ENCODE data around the gene ERFE. TPM values are rescaled to one million over a fixed set of nuclear protein-coding genes. Genes with fewer than 3 reads are reported as not detected.

Gene ERFE
- total and polyA plus RNA-seq, 9 of the 15 experiments (the other 6 are each of a cell fraction or from before 2014, with no cell fraction given), result 0.55 to 8.2 (median 3.7) TPM

GRCh38 chr2:238158509-238159070, at the start of gene ERFE (continued):
- no peak for TF ChIP-seq KLF10 (CRISPR knock-in tag; IDR thresholded peaks at IDR 0.05)
- TF ChIP-seq CXXC5 (CRISPR knock-in tag; IDR thresholded peaks at IDR 0.05), result peak; percentile 66
- TF ChIP-seq HDAC6 (IDR thresholded peaks at IDR 0.05; ENCODE audit: low read depth, low read length), result no peak
- TF ChIP-seq, protein P1, sequence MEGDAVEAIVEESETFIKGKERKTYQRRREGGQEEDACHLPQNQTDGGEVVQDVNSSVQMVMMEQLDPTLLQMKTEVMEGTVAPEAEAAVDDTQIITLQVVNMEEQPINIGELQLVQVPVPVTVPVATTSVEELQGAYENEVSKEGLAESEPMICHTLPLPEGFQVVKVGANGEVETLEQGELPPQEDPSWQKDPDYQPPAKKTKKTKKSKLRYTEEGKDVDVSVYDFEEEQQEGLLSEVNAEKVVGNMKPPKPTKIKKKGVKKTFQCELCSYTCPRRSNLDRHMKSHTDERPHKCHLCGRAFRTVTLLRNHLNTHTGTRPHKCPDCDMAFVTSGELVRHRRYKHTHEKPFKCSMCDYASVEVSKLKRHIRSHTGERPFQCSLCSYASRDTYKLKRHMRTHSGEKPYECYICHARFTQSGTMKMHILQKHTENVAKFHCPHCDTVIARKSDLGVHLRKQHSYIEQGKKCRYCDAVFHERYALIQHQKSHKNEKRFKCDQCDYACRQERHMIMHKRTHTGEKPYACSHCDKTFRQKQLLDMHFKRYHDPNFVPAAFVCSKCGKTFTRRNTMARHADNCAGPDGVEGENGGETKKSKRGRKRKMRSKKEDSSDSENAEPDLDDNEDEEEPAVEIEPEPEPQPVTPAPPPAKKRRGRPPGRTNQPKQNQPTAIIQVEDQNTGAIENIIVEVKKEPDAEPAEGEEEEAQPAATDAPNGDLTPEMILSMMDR (IDR thresholded peaks at IDR 0.05 in 2 of 3, conservative IDR thresholded peaks at IDR 0.05 in 1 of 3; ENCODE audit: insufficient read depth in 2 of 3, low read depth in 1 of 3, low read length in 3 of 3), result peak in 2 of 3 experiments; percentile 47 to 63; a peak in 4 of 6 replicates
- TF ChIP-seq ZBTB26 (CRISPR knock-in tag; IDR thresholded peaks at IDR 0.05), result no peak
- TF ChIP-seq, protein P2, sequence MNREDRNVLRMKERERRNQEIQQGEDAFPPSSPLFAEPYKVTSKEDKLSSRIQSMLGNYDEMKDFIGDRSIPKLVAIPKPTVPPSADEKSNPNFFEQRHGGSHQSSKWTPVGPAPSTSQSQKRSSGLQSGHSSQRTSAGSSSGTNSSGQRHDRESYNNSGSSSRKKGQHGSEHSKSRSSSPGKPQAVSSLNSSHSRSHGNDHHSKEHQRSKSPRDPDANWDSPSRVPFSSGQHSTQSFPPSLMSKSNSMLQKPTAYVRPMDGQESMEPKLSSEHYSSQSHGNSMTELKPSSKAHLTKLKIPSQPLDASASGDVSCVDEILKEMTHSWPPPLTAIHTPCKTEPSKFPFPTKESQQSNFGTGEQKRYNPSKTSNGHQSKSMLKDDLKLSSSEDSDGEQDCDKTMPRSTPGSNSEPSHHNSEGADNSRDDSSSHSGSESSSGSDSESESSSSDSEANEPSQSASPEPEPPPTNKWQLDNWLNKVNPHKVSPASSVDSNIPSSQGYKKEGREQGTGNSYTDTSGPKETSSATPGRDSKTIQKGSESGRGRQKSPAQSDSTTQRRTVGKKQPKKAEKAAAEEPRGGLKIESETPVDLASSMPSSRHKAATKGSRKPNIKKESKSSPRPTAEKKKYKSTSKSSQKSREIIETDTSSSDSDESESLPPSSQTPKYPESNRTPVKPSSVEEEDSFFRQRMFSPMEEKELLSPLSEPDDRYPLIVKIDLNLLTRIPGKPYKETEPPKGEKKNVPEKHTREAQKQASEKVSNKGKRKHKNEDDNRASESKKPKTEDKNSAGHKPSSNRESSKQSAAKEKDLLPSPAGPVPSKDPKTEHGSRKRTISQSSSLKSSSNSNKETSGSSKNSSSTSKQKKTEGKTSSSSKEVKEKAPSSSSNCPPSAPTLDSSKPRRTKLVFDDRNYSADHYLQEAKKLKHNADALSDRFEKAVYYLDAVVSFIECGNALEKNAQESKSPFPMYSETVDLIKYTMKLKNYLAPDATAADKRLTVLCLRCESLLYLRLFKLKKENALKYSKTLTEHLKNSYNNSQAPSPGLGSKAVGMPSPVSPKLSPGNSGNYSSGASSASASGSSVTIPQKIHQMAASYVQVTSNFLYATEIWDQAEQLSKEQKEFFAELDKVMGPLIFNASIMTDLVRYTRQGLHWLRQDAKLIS (CRISPR knock-in tag; IDR thresholded peaks at IDR 0.05), result no peak
- no peak for TF ChIP-seq ETV5 (CRISPR knock-in tag; IDR thresholded peaks at IDR 0.05; ENCODE audit: low read depth)
- peak; percentile 63 for TF ChIP-seq CCNT2 (IDR thresholded peaks at IDR 0.05; ENCODE audit: borderline replicate concordance, extremely low read depth, insufficient read length, low read depth, low read length)
- TF ChIP-seq CBX1 (IDR thresholded peaks at IDR 0.05; ENCODE audit: low read depth), result no peak
- no peak for TF ChIP-seq ELF4 (CRISPR knock-in tag; IDR thresholded peaks at IDR 0.05)
- TF ChIP-seq TAF1 (IDR thresholded peaks at IDR 0.05; ENCODE audit: control insufficient read depth, extremely low read depth, insufficient read depth, low read length, severe bottlenecking), result peak; percentile 22
- TF ChIP-seq RB1 (IDR thresholded peaks at IDR 0.05; ENCODE audit: low read depth), result 0 out of 2 replicates have a peak, but pooled peaks have one; percentile 27
- TF ChIP-seq SMAD2 (IDR thresholded peaks at IDR 0.05; ENCODE audit: low read depth, low read length), result no peak
- TF ChIP-seq E2F4 (CRISPR knock-in tag; IDR thresholded peaks at IDR 0.05; ENCODE audit: low read depth), result peak; percentile 78
- TF ChIP-seq ZBTB7A (IDR thresholded peaks at IDR 0.05; ENCODE audit: borderline replicate concordance, control insufficient read depth, low read depth, low read length), result peak; percentile 26; the same call in 1 of the 2 replicates
- TF ChIP-seq SMARCB1 (IDR thresholded peaks at IDR 0.05; ENCODE audit: insufficient read length, low read depth), result no peak
- no peak for TF ChIP-seq PCBP1 (IDR thresholded peaks at IDR 0.05; ENCODE audit: low read depth, low read length, poor library complexity, severe bottlenecking)

Measured in K562 (cell line).